Mesenteric fat pad (tissue), 1 donor: Measurements from ENCODE around the gene FAS. TPM values are rescaled to one million over a fixed set of nuclear protein-coding genes. Genes with fewer than 3 reads are reported as not detected.

Source experiments
- DNase-seq: peaks from one replicate; pipeline ENCODE4 v3.0.0-alpha.2; 2020; ENCODE audit warnings: low spot score
- long read RNA-seq: library from polyadenylated mRNA; unstranded; transcript quantifications from one replicate; pipeline ENCODE4 v2.0.0, GENCODE V29; 2020
- total RNA-seq: library from RNA; stranded (reverse); fragmentation: NEBNext Ultra II Directional; extraction: Animal tissue kit (Norgen Biotek cat#: 25700); gene quantifications from one replicate; pipeline ENCODE4 v1.2.1, GENCODE V29; 2021
- donor health status: DM: yes; HTN: yes; CAD: no.

FAS gene
- total RNA-seq: 10.4 TPM
- long read RNA-seq, transcript FAS-204 (9 exons, 2,563 nt): major isoform, 17 of 30 reads
- long read RNA-seq, partial matches to known transcripts: 3 of 30 reads
- long read RNA-seq, other reads (novel, unspliced or antisense): 4 of 30 reads

DNA sequence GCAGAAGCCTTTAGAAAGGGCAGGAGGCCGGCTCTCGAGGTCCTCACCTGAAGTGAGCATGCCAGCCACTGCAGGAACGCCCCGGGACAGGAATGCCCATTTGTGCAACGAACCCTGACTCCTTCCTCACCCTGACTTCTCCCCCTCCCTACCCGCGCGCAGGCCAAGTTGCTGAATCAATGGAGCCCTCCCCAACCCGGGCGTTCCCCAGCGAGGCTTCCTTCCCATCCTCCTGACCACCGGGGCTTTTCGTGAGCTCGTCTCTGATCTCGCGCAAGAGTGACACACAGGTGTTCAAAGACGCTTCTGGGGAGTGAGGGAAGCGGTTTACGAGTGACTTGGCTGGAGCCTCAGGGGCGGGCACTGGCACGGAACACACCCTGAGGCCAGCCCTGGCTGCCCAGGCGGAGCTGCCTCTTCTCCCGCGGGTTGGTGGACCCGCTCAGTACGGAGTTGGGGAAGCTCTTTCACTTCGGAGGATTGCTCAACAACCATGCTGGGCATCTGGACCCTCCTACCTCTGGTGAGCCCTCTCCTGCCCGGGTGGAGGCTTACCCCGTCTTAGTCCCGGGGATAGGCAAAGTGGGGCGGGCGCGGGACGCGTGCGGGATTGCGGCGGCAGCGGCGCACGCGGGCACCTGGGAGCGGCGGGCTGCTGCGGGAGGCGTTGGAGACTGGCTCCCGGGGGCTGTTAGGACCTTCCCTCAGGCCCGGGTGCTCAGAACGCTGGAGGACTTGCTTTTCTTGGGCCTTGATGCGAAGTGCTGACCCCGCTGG is at the start of gene FAS:
Gene FAS (plus strand): TSS at position 415 of the 777 bp plus-strand sequence. CDS start 79 bp downstream, at position 494.
- peak; percentile 92 for DNase-seq

DNA sequence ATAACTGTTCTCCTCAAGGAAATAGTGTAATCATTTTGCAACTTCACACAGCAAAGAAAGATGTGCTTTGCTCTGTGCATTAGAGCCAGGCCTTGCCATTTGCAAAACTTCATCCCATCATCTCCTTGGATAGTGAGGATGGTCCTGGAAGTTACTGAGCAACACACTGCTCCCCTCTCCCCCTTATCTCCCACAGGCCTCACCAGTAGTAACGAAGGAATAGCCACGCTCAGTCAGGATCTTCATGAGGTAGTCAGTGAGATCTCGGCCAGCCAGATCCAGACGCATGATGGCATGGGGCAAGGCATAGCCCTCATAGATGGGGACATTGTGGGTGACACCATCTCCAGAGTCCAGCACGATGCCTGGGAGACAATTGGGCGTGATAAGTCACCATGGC is 49.6 kb upstream of the FAS start:
- no peak for DNase-seq

DNA sequence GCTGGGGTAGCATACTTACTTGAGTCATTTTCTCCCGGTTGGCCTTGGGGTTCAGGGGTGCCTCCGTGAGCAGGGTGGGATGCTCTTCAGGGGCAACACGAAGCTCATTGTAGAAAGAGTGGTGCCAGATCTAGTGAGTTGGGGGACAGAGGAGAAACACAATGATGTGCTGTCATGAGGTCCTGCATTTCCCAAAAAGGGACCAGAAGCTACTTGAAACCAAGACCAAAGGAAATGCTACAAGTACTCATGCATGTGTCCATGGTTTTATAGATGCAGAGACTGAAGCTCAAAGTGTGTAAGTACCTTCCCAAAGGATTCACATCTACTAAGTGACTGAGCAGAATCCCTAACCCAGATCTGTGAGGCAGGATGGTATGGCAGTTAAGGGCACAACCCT is 46.8 kb upstream of the FAS start:
- DNase-seq: no peak

DNA sequence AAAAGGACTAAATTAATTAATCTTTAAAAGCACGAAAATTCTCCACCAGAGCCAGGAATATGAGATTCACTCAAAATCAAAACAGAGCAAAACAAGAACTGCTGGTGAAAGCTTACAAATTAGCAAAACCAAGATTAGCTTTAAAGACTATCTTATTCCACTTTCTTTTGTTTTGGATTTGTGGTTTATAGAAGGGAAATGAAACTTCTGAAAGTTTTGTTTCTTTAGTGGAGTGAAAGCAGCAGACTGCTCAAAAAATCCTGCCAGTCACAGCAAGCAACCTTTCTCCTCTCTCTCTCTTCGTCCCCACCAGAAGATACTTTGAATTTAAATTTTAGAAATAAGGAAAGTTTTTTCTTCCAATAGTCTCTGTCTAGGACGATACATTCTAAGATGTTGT is 45.8 kb upstream of the FAS start:
- DNase-seq: no peak

DNA sequence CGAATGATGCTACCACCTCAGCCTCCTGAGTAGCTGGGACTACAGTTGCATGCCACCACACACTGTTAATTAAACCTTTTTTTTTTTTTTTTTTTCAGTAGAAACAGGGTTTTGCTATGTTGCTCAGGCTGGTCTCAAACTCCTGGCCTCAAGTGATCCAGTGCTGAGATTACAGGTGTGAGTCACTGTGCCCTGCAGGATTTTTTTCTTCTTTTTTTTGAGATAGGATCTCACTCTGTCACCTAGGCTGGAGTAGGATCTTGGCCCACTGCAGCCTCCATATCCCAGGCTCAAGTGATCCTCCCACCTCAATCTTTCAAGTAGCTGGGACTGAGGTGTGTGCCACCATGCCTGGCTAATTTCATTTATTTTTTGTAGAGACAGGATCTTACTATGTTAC is 44.4 kb upstream of the FAS start:
- no peak for DNase-seq

DNA sequence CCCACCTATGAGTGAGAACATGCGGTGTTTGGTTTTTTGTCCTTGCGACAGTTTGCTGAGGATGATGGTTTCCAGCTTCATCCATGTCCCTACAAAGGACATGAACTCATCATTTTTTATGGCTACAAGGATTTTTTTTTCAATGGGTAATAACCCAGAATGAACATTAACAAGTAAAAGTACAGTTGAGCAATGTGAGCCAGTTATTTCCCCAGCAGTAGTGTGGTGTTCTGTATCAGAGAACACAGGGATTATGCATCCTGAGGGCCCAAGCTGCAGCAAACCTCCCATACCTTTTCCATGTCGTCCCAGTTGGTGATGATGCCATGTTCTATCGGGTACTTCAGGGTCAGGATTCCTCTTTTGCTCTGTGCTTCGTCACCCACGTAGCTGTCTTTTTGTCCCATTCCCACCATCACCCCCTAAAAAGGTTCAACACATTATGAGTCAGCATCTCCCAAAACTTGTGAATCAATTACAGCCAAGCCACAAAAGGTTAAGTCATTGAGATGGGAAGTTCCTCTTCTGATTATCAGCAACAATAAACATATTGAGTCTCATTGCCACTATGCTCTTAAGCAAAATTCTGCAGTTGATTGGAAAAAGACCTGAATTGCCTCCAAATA is 43.5 kb upstream of the FAS start:
- no peak for DNase-seq

DNA sequence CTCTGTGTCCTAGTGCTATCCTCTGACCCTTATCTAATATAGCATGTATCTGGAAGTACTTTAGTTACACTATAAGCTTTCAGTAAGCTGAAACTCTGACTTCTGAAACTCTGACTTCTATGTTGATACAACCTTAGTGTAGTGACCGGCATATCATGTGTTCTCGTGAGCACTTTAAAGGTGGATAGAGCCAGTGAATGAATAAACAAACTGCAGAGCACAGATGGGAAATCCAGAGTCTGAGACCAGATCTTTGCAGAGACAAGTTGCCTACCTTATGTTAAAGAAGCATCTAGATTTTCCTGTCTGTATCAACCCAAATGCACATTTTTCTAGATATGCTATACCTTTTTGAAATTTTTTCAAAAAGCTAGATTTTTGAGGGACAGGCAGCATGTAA is 41.5 kb upstream of the FAS start:
- DNase-seq: no peak

DNA sequence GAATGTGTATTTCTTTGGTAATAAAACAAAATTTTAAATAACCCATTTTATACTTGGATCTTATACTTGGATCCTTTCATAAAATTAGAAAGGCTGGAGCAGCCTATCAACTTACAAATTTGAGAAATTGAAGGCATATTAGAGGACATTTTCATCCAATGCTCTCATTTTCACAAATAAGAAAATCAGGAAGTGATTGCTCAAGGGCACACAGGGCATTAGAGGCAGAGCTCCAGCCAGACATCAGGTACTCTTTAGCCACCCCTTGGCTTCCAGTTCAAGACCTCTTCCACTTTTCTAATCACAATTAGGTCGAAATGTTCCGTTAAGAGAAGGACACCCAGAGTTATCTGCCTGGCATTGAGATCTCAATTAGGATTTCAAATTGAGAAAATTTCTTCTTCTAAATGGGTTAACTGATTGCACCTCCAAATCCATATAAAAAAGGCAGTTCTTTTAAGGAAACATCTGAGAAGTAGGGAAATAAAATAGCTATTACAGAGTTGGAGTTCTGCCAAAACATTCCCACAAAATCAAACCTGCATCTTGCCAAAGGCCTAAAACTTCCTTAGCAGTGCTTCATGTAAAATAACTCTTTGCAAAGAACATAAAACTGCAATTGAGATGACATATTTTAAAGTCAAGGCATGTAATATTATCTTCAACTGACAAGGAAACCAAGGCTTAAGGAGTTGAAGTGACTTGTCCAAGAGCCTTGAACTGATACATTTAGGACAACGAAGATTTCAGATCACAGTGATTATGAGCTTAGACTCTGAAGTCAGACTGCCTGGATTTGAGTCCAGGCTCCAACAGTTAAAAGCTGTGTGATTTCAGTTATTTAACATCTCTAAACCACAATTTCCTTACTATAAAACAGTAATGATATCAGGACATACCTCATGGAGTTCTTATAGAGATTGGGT is 40.4 kb upstream of the FAS start:
- DNase-seq: no peak

DNA sequence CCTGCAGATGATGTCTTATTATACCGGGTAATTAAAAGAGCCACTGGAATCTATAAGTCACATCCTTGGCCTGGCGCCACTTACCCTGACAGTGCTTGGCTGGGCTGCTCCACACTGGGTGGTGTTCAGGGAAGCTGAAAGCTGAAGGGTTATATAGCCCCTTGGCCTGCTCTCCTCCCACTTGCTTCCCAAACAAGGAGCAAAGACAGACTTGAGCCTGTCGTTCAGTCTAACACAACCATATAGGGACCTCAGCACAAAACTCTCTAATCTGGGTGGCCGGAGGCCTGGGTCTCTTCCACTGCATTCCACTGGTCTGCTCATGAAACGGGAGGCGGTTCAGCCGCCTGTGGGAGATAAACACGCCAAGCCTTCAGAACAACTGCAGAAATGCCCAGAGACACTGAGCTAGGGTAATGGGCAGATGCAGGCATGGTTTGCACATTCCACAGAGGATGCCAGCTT is 37.9 kb upstream of the FAS start, which contains the start of gene ACTA2:
Gene ACTA2 (minus strand): TSS at position 127 of the 465 bp plus-strand sequence. CDS start 3,843 bp downstream, outside the sequence.
- DNase-seq: no peak

DNA sequence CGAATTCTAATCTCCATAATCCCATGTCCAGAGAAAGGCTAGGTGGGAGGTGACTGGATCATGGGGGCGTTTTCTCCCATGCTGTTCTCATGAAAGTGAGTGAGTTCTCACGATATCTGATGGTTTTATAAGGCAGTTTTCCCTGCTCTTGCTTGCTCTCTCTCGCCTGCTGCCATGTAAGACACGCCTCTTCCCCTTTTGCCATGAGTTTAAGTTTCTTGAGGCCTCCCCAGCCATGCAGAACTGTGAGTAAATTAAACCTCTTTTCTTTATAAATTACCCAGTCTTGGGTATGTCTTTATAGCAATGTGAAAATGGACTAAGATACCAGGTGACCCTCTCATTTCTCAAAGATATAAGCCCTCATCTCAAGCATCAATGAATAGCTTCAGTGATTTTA is 36.9 kb upstream of the FAS start:
- DNase-seq: no peak

DNA sequence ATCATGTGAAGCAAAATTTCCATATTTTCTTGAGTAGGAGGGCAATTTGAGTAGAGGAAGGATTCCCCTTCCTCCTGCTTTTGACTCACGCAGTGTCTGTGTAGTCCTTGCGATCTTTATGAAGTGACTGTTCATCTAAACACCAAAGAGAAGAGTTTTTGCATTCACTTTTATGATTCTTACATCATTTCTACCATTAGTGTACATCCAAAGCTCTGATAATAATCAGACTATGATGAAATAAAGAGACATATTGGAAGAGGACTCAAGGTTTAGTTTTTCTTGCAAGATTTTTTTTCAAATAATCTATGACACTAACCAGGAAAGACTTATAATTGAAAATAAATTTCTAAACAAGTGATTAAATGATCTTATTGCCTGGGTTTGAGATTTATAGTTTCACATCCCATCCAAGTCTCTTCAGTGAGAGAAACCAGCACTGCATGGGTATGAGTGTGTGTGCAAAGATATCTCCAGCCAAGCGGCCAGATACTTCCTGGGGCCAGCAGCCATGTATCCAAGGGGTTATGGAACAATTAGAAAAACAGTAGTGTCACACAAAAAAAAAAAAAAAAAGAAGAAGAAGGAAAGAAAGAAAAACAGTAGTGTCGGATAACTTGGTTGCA is 36.0 kb upstream of the FAS start:
- no peak for DNase-seq

DNA sequence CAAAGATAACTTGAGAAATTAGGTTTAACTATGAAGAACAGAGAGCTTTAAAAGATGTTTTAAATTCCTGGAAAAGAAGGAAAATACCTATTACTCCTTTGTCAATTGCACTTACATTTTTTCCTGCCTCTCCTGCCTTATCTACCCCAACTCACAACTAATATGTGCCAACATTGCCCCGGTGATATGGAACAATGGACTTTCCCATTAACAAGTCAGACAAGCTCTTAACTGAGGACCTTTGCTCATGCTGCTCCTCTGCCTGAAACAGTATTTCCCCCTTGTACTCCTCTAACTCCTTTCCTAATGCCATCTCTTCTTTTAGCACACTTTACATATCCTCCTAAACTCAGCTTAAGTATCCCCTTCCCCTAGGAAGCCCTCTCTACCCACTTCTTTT is 33.2 kb upstream of the FAS start:
- DNase-seq: no peak

DNA sequence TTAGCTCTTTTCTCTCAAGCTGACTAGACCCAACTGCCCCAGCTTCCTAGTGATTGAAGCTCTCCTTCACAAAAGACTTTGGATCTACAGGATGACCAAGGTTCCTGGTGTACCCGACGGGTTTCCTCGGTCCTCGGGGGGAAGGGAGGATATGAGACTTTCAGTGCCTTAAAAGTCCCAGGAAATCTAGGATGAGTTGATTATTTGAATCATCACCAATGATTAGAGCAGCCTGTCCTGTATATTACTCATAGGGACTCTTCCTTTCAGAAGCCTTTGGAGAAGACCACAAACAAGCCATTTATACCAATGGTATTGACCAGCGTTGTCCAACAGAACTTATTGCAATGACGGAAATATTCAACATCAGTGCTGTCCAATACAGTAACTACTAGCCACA is 31.9 kb upstream of the FAS start:
- no peak for DNase-seq

DNA sequence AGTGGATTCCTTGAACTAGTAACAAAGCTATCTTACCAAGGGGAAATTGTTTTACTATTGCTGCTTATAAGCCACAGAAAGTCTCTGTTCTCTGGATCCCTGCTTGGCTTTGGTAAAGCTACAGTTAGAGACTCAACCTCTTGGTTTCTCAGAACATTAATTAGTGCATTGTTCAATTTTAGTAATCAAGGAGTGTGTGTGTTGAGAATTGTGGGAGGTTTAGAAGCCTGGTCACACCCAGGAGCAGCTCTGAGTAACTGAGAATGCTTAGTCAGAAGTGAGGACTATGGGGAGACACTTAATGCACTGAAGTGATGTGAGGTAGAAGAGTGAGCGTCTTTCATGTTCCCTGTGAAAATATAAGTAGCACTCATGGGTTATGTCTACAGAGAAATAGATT is 29.8 kb upstream of the FAS start:
- DNase-seq: no peak

DNA sequence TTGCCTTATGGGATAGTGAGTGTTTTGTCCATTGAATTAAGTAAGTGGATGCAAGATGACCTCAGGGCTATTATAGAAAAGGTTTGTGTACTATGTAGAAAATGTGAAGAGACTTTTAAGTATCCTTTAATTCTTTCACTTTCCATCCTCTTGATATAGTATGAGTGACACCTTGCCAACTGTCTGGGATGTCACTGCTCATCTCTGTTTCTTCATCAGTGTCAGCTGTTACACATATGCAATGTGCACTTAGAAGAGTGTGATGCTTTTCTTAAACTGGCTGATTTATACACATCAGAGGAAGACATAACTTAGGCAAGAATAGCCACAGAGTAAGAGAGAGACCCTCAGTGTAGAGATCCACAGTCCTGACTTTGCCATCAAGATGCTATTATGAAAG is 29.3 kb upstream of the FAS start:
- DNase-seq: no peak

DNA sequence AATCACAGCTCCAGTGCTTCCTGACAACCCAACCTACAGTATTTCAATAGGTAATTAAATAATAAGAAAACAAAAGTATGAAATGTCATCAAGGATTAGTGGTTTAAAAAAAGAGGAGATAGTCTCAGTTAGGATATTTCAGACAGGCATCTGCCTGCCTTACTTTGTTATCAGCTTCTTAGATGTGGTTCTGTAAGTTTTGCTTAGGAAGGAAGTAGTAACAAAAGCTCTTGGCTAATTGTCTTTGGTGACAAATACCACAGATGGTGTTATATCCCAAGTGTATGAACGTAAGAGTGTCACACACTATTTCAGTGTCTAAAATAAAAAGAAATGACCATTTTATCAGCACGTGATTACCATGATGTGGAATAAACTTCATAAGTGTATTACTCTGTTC is 28.3 kb upstream of the FAS start:
- no peak for DNase-seq

DNA sequence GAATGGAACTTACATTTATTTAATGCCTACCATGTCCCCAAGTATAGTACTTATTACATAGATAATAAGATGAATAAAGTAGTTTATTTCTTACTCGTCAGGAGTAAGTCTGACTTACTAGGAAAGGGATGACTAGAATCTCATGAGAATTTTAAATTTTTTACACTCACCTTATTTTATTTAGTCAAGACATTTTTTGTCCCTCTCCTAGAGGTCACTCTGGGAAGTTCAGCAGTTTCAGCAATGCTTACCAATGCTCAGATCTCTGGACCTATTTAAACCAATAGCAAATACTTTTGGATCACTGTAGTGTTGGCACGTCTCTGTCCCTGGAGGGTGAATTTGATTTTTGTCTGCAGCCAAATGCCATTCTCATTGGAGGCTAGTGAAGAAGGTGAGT is 27.3 kb upstream of the FAS start:
- no peak for DNase-seq

DNA sequence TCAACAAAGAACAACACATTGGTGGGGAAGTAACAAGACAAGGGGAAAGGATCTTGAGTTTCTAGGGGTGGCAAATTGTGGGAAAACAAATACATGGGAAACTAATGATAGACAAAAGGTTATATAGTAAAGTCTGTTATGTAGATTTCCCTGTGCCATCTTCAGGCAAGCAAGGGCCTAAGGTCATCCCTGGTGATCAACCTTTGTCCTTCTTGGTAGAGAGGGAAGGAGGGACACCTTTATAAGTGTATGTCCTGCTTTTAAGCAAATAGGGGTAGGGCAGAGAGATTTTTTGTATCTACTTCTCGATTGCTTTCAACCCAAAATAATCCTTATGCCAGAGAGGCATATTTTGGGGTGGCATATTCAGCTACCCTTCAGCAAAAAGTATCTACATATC is 26.2 kb upstream of the FAS start:
- no peak for DNase-seq

DNA sequence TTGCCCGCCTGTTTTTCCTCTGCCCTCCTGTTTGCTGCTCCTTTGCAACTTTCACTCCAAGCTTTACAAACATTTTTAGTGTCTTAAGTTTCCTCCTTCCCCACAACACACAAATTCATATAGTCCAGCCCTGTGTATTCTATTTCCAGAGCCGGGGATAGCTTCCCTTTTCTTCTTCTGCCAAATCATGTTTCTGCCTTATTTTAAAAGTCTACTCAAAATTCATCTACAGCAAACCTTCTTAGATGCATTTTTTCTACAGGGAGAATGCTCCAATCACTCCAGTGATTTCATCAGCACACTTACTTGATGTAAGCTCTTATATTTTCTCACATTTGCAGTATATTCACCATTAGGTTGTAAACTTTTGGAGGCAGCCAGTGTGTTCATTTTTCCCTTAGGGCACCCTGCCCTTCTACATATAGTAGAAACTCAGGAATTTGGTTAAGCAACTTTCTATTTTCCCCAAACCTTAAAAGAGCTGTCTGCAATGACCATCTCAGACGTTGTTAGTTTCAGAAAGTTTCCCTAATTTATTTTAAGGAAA is 25.7 kb upstream of the FAS start:
- no peak for DNase-seq

DNA sequence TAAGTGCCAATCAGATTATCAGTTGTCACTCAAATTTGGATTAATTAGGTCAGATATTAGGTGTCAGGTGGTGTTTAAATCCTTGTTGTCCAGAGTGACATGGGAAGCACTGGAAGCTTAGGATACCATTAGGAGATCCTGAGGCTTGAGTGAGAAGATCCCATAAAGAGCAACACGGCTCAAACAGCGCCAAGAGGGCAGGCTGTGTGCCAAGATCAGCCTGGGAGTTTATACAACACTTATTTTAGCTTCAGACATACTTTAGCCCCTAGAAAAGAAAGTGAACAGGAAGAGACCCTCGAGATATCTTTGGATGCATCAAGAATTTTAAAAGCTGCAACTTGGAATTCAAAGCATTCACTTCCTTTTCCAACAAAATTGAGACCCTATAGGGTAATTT is 23.8 kb upstream of the FAS start:
- DNase-seq: no peak

DNA sequence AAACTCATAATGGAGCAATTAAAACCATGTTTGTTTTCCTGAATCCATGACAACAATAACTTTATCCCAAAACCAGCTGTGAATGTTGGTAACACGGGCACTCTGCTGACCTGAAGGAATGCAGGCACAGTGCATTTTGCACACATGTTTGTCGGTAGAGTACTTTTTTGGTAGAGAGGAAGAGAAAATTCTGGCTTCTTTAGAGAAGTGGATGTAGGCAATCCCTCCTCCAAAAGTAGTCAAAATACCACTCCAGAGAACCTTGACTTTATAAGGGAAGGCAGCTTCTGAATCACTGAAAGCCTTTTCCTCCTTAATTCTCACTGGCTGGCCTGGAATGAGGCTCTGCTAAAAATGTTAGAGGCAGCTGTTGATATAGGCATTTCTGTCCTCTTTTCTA is 22.2 kb upstream of the FAS start:
- DNase-seq: no peak
